ENCODE measurements around the gene ZBTB32. TPM values are rescaled to one million over a fixed set of nuclear protein-coding genes. Genes with fewer than 3 reads are reported as not detected.

The ZBTB32 gene
- total RNA-seq, 4 donors from 2014 or later, result 2.5 TPM; not detected in 3

DNA sequence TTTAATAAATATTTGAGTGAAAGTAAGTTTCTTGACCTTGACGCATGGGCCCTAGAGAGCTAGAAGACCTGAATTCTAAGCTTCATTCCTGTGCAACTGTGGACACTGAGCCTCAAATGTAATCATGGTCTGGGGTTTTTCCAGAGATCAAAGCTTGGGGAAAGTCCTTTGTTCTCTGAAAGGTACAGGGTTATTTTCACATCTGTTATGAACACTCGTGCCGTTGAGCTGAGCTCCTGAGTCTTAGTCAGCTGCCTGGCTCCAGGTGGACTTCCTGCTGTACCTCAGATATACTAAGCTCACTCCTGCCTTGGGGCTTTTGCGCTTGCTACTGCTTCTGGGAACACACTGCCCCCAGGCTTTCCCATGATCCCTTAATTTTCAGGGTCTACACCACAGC, 7.5 kb upstream of the ZBTB32 start:
- no peak for DNase-seq
- Histone ChIP-seq H3K36me3 (no peaks in the 10 kb centered on the region), H3K4me1 (peaks cover 0 to 3% (median 0%) of the 10 kb centered on the region in 4 donors), H3K4me3 (no peak overlapping the region), H3K27me3 (no peaks in the 10 kb centered on the region), H3K9me3 (no peaks in the 10 kb centered on the region), H3K27ac (no peak overlapping the region)
- no peak for TF ChIP-seq POLR2A (IDR thresholded peaks at IDR 0.05)
- TF ChIP-seq, protein P1, sequence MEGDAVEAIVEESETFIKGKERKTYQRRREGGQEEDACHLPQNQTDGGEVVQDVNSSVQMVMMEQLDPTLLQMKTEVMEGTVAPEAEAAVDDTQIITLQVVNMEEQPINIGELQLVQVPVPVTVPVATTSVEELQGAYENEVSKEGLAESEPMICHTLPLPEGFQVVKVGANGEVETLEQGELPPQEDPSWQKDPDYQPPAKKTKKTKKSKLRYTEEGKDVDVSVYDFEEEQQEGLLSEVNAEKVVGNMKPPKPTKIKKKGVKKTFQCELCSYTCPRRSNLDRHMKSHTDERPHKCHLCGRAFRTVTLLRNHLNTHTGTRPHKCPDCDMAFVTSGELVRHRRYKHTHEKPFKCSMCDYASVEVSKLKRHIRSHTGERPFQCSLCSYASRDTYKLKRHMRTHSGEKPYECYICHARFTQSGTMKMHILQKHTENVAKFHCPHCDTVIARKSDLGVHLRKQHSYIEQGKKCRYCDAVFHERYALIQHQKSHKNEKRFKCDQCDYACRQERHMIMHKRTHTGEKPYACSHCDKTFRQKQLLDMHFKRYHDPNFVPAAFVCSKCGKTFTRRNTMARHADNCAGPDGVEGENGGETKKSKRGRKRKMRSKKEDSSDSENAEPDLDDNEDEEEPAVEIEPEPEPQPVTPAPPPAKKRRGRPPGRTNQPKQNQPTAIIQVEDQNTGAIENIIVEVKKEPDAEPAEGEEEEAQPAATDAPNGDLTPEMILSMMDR (IDR thresholded peaks at IDR 0.05), result no peak

DNA sequence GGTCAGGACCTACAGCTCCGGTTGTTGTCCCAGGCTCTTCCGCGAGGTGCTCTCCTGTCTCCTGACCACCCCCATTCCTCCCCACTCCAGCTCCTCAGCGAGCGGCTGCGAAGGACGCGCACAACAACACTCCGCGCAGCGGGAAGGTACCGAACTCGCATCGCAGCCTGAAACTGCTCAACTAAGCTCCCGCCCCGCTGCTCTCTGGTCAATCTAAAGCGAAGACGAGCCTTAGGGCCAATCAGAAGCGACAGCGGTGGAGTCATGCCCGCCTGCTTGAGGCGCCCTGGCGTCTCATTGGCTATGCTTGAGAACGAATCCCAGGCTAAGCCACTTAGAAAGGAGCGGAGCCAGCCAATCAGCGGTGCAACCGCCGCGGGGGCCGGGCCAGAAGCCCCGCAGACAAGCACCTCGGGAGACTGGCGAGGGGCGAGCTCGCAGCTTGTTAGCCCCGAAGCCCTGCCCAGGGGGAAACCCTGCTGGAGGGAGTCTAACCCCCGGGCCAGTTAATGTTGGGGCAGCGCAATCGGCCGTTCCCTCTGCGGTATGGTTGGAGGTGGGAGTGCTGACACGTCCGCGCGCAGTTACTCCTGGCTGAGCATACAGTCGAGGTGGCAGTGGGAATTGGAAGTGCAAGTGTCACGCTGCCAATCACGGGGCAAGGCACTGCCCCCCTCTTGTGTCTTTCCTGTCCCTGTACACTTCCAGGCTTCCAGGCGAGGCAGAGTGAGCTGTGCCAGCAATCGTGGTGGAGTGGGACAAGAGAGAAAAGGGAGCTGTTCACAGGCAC, 1.9 kb upstream of the ZBTB32 start:
- TF ChIP-seq POLR2A (IDR thresholded peaks at IDR 0.05), result peak in 1 of 2 donors; percentile 28
- TF ChIP-seq, protein P1 (IDR thresholded peaks at IDR 0.05), result no peak

DNA sequence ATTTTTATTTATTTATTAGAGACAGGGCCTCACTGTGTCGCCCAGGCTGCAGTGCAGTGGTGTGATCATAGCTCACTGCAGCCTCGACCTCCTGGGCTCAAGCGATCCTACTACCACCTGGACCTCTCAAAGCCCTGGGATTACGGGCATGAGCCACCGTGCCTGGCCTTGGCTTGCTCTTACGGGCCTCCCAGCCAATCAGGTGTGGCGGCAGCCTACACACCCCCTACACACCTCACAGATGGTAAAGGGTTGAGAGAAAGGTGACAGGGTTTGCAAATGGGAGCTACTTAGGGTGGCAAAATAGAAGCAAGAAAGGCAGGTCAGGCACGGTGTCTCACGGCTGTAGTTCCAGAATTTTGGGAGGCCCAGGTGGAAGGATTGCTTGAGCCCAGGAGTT, 1.0 kb upstream of the ZBTB32 start:
- H3K4me3 ChIP-seq, result no peak overlapping the region

More for the DNA sequence above, 1.9 kb upstream of the ZBTB32 start:
- H3K27ac ChIP-seq, result peak overlapping the region in 3 of 4 donors; percentile 56 to 81 (median 60)
- H3K36me3 ChIP-seq, result no peaks in the 10 kb centered on the region
- H3K9me3 ChIP-seq, result no peaks in the 10 kb centered on the region
- H3K4me1 ChIP-seq, result peaks cover 0 to 14% (median 0%) of the 10 kb centered on the region in 4 donors
- H3K27me3 ChIP-seq, result no peaks in the 10 kb centered on the region
- peak overlapping the region; percentile 50 to 71 (median 66) for H3K4me3 ChIP-seq
- peak; percentile 92 to 99 (median 98) for DNase-seq

DNA sequence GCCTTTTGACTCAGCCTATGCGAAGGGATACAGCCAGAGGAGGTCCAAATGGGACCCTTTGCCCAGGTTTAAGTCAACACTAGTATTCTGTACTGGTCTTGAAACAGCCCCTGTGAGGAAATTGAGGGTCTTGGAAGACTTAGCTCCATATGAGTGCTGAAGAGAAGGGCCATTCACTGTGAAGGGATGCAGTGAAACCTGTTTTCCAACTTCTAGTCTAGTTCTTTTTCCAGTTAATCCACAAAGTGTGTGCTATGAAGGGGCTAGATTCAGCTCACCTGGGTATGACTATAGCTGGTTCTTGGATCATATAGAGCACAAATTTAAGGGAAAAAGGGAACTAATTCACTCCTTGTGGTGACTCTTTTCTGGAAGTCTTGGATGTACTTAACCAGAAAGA, 4.0 kb downstream of the ZBTB32 start:
- TF ChIP-seq, protein P1 (IDR thresholded peaks at IDR 0.05), result no peak
- no peak for TF ChIP-seq POLR2A (IDR thresholded peaks at IDR 0.05)
- Histone ChIP-seq H3K4me1 (no peaks in the 10 kb centered on the region), H3K36me3 (no peaks in the 10 kb centered on the region), H3K4me3 (no peak overlapping the region), H3K27ac (no peak overlapping the region), H3K9me3 (no peaks in the 10 kb centered on the region), H3K27me3 (no peaks in the 10 kb centered on the region)
- no peak for DNase-seq

More for the DNA sequence above, 1.0 kb upstream of the ZBTB32 start:
- DNase-seq, result no peak
- Histone ChIP-seq H3K27ac (no peak overlapping the region), H3K4me1 (peaks cover 0 to 14% (median 0%) of the 10 kb centered on the region in 4 donors), H3K9me3 (no peaks in the 10 kb centered on the region), H3K27me3 (no peaks in the 10 kb centered on the region), H3K36me3 (no peaks in the 10 kb centered on the region)
- TF ChIP-seq, protein P1 (IDR thresholded peaks at IDR 0.05), result no peak

DNA sequence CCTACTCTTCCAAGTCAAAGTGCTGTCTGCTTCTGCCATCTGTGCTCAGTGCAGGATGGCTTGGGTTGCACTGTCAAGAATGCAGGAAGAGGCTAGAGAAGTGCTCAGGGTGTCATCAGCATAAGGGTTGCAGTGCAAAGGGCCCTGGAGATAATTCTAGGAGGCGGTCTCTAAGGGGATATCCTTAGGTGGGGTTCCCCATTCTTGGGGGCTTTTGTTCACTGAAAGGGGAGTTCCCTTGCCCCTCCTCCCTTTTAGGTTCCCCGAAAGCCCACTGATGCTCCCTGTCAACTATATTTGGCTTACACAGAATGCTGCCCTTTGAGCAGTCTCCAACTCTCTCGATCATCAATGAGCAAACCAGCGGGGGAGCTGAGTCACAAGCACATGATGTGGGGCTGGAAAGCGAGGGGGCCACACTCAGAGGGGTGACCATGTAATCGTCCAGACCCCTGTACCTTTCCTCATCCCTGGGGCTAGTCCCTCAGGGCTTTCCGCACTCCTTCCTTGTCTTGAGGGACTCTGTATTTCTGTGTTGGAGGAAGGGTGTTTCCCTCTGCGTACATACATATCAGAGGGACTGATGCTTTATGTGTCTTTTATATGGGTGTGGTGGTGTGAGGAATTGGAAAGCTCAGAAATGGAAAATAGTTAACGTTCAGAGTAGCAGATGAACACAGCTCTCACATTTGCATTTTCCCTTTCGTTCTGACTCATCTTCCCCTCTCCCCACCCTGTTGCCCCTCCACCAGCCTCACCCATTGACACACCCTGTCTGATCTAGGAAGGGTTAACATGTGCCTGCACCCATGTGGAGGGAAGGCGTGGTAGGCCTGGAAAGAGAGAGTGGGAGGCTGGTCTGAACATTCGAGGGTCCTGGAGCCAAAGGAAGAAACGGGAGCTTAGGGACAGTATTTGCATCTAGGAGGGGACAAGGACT, 6.7 kb downstream of the ZBTB32 start:
- no peaks in the 10 kb centered on the region for H3K36me3 ChIP-seq
- peaks cover 0 to 10% (median 7%) of the 10 kb centered on the region in 4 donors for H3K4me1 ChIP-seq
- DNase-seq, result peak in 1 of 3 donors; percentile 41
- TF ChIP-seq, protein P1 (IDR thresholded peaks at IDR 0.05), result no peak
- TF ChIP-seq POLR2A (IDR thresholded peaks at IDR 0.05), result no peak
- peak overlapping the region in 2 of 4 donors; percentile 69 to 93 for H3K27ac ChIP-seq
- H3K9me3 ChIP-seq, result no peaks in the 10 kb centered on the region
- H3K4me3 ChIP-seq, result no peak overlapping the region
- no peaks in the 10 kb centered on the region for H3K27me3 ChIP-seq
